ENCODE results near the gene GLCE.
"Not testable (repeated sequence)": the region's sequence is repeated elsewhere in the genome, so short reads cannot be mapped to it uniquely, and the experiment has no call there.

GLCE gene

DNA sequence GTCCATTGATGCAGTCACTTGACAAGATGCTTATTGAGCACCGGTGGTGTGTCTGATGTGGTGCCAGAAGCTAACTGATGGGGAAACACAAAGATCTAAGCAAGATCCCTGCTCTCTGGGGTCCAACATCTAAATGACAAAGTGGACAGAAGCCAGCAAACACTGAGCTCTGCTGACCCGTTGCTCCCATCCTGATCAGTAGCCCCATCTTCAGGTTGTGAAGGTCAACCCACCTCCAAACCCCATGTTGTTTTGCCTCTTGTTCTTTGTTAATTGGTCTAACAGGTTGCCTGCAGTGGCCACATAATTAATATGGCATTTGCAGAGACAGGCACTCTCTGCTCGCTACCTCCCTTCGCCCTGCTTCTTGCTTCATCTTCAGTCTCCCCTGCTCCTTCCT is 21.5 kb upstream of the GLCE start:
- DNase-seq, result no peak

DNA sequence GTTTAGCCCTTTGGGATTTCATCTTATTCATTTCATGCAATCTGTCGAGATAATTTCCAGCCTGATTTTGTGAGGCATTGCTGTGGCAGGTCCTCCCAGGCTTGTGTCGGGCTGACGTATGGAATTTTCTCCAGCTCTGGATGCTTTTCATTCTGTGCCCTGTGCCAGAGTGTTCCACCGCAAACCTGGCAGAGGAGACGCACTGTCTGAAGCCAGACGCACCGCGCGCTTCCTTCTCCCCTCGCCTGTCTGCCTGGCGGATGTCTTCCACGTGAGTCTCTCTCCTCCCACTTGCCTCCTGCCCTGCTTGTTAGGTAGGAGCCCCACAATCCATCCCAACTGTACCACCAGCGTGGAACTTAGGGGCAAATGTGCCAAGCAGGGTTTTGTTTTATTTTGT is 20.1 kb upstream of the GLCE start:
- no peak for DNase-seq

DNA sequence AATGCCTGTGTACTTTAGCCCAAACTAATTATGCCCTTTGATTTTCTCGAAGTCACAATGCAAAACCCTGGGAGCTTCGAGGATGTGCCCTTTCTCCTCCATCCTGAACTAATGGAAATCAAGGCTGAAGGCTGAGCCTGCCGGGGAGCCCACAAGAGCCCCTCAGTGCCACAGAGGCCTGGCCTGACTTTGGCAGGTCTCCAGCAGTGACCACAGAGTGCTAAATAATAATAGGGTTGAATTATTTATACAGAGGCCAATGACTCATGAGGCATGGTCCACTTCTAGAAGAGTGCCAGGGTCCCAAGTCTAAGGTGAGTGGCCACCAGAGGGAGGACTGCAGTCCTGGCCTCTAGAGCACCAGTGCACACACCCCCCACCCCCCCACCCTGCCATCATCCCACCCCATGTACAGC is 19.1 kb upstream of the GLCE start:
- no peak for DNase-seq

DNA sequence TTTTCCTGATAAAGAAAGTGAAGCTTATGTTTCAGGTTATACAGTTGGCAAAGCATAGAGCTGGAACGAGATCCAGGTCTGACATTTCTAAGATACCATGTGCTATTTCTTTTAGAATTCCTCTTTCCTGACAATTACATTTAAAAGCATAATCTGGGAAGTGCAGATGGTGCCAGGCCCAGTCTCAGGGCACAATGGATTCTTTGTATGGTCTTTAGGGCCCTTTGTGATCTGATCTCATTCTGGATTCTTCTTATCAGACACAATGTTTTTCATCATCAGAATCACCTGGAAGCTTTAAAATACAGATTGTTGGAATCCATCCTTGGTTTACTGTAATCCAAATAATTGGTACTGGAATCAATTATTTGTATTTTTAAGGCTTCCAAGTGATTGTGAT is 18.6 kb upstream of the GLCE start:
- DNase-seq, result no peak

DNA sequence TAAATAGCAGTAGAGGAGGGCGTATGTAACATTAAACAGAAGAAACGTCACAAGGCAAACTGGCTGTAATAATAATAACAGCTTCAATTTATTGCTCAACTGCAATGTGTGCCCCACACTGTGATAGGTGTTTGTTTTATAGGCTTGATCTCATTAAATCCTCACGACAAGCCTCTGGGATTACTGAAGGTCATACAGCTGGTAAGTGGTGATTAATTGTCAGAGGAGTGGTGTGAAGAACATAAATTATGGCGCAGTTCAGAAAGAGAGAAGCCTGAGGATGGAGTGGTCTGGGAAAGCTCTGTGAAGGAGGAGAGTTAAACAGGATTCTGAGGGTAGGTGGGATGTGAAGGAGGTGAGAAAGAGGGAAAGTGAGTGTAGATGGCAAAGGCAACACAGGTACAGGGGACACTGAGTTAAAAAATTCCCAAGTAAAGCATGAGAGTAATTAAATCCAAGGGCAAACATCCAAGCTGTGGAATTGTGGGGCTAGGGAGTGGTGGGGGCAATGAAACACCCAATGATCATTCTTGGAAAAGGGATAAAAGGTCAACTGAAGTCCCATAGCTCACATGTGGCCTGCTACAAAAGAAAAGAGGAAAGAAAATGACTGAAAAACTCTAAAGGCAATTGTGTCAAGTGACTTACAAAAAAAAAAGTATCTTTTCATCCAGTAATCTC is 16.5 kb upstream of the GLCE start:
- no peak for DNase-seq

DNA sequence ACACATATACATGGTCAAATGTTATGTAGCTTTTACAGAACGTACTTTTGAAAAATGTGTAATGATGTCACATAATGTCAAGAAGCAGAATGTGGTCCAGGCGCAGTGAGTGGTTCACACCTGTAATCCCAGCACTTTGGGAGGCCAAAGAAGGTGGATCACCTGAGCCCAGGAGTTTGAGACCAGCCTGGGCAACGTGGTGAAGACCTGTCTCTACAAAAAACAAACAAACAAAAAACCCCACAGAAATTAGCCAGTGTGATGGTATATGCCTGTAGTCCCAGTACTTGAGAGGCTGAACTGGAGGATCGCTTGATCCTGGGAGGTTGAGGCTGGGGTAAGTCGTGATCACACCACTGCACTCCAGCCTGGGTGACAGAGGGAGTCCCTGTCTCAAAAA is 15.9 kb upstream of the GLCE start:
- no peak for DNase-seq

DNA sequence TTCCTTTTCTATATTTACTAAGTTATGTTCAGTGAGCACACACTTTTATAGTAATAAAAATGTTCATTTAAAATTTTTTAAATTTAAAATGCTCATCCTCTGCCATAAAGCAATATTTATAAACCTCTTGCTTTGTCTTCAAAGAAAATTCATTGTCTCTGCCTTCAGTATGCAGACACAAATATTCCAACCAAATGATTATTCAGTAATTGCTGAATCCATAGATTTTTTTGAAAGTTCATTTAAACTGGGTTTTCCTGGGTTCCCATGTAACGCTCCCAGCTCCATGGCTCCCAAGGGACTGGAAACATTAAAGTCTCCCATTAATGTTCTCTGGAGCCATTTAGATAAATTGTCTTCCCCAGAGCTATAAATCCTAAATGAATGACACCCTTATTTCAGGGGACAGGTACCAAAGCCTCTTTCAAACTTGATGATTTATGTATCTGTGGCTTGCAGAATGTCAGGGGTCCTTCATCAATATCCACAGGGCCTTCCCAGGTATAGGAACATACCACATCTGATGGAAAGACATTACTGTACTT is 15.2 kb upstream of the GLCE start:
- DNase-seq, result no peak

DNA sequence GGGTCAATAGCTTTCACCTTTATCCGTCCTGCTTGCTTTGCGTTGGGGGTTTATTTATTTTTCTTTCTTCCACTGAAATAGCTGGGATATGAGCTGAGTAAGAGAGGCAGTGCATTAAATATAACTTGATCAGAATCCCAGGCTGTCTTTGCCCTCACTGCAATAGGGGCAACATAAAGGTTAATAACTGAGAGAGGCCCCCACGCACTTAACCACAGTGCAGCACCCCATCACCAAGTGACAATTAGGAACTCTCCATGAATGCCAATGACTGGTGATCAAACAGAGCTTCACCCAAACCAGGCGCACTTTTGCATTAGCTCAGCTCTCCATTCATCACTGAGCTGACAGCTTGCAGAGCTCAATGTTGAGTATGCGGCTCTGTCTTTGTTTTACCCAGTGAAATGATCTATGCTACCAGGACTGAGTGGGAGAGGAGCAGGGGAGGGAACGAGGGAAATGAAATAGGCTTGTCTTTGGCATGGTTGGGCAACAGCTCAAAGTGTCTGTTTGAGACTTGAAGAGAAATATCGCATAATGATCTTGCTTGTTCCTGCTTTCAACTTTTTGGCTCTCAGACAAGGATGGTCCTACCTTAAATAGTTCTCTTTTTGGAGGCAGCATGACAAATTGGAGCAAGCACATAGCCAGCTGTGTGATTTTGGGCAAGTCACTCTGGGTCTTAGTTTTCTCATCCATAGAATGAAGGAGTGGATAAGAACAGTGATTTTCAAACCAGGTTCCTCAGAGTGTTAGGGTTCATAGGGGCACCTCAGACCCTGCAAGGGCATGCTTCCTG is 14.5 kb upstream of the GLCE start:
- no peak for DNase-seq

DNA sequence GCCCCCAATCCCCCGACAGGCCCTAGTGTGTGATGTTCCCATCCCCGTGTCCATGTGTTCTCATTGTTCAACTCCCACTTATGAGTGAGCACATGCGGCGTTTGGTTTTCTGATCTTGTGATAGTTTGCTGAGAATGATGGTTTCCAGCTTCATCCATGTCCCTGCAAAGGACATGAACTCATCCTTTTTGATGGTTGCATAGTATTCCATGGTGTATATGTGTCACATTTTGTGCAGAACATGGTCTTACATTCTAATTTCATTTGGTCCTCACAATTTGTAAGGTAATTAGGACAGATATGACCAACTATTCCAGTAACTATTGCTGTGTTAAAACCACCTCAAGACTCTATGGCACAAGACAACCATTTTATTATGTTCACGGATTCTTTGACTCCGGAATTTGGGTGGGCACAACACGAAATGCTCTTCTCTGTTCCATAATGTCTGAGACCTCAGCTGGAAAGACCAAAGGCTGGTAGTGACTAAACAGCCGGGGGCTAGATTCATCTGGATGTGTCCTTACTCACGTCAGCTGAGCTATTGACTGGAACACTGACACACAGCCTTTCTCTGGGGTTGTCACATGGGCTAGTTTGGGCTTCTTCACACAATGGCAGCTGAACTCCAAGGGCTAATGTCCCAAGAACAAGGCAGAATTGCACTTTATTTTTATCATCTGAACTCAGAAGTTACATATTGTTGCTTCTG is 13.6 kb upstream of the GLCE start:
- DNase-seq, result no peak

DNA sequence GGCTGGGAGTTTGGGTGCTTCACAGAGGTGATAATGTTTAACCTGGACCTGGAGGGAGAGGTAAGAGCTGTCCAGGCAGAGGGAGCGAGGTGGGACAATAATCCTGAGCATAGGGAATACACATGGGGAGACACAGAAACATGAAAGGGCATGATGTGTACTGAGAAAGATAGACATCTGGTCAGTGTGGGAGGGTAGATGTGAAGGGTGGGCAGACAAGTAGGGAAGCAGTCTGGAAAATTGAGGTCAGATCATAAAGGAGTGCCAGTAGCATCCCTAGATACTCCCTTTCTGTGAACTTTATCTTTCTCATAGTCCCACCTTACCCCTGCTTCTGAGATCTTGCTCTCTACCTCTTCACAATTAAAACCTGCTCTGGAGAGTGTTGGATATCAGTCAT is 12.0 kb upstream of the GLCE start:
- no peak for DNase-seq

DNA sequence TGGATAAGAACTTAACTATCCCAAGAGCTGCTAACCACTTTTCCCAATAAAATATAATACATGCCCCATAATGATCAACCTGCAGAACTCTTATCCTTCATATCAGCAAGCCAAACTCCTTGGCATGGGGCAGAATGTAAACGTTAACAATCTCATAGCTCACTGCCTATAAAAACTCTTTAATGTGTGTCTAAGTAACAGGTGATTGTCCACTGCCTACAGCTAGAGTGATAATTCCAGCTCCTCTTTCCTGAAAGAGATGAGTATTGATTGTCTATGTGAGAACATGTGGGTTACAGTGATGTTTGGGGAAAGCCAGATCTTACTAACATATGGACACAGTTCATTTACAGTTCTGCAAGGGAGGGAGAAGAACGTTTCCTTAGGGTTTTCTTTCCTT is 11.3 kb upstream of the GLCE start:
- DNase-seq, result no peak

DNA sequence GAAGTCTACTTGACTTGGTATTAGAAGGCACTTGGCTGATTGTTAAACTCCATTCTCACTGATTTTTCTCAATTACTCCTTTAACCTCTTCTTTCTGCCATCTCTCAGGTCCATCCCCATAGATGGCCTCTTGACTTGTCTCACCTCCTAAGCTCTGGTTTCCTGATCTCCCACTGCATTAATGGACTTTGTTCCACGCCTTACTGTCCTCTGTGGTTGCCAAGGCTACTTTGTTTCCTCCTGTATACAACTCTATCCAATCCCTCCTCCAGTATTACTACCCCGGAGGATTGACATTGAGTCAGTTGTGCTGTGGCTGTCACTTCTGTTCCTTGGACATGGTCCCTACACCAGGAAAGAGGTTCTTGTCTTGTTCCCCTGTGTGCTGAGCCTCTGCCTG is 10.6 kb upstream of the GLCE start:
- no peak for DNase-seq

DNA sequence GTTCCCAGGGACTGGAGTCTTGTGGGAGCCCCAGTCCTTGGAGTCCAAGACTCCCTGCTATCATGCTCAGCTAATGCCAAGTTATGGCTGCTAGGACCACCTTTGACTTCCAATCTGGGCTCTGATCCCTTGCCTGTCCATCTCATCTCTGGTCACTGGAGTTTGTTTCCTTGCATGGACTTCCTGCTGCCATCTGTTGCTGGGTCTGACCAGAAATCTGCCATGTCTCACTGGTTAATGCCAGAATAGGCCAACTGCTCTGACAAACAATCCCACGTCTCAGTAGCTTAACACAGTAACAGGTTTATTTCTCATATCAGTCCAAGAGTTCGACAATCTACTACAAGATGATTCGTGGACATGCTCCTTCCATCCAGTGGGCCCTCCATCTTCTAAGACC is 10.1 kb upstream of the GLCE start:
- DNase-seq, result no peak

DNA sequence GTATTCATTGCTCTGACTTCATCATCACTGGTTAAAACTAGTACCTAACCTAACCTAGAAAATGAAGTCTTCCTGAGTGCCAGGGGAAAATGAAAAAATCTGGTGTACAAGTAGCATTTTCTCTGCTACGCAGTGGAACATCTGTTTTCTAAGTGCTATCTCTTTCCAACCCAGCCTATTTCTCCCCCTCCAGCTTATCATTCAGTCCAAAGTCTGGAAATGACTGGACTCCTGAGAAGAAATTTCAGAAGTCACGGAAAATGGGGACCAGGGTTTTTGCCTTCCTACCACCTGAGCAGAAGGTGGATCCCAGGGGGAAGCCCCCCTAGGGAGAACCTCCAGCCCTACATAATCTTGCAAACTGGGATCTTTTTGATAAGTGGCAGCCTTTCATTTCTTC is 9.6 kb upstream of the GLCE start:
- DNase-seq, result no peak

DNA sequence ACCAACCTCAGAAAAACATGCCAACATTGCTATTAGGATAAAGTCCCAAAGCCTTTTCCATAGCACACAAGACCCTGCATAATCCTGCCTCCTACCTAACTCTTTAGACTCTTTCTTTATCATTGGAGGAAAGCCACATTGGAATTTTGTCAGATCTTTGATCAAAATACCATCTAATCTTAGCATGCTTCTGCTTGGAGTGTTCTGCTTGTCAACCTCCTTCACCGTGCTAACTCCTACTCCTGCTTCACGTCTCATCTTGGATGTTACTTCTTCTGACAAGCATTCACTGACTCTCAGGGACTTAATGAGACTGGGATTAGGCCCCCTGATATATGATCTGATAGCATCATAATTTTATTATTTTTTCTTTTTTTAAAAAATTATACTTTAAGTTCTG is 7.4 kb upstream of the GLCE start:
- DNase-seq, result no peak

DNA sequence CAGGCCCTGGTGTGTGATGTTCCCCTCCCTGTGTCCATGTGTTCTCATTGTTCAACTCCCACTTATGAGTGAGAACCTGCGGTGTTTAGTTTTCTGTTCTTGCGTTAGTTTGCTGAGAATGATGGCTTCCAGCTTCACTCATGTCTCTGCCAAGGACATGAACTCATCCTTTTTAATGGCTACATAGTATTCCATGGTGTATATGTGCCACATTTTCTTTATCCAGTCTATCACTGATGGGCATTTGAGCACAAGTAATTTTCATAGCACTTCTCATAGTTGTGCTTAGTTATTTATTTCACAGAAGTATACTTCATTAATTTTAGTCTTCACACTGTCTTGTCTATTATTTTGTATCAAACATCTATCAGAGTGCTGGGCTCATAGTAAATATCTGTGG is 6.8 kb upstream of the GLCE start:
- DNase-seq, result not testable (repeated sequence)

DNA sequence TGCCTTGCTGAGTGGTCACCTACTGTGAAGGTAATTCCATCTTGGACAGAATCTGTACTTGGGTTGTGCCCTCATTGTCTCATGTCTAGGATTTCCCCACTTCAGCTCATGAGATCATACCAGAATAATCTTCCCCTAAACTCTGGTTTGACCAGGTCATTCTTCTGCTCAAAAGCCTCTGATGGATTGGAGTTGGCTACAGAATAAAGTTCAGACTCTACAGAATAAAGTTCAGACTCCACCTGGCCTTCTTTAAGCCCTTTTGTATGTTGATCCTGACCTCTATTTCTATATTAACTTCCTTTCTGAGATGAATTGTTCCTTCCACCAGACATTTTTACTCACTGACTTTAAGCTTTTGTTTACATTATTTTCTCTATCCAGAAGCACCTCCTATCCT is 6.4 kb upstream of the GLCE start:
- no peak for DNase-seq

DNA sequence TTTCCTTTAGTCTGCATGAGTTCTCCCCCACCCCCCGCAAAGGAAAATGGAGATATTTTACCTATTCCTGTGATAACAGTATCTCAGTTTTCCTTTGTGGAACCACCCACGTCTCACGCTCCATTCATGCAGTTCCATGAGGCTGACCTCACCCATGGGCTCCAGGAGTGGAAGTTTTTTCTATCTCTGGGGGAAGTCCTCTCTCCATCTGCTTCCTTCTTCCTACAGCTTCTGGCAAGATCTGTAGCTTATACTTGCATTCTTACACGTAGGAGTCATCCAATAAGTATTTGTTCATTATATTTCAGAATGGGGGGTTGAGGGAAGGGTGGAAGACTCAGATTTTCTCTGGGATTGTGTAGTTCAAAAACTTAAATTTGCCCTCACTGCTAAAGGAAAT is 5.8 kb upstream of the GLCE start:
- DNase-seq, result no peak

DNA sequence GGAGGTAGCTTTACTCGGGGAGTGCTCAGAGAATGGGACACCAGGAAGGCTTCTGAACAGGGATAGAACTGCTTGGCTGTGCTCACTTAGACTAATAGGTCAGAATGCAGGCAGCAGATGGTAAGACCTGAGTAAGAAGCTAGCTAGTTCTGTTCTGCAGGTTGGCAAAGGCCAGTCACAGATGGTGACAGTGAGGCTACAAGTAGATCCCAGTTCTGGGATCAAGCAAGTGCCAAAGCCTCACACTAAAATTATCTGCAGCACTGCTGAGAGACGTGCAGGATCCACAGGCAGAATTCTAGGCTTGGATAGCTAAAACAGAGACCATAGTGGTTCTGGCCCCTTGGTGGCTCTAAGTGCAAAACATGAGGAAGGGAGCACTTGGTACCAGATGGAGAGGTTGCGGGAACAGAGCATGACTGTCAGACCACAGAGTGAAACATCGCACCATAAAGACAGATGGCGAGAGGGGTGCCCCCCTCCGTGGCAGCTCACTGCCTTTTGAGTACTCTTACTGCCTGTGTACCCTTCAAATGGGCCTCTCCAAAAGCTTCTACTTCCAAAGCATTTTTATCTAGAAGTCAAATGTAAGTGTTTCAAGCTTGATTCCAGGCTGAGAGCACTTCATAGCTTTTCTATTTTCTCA is 3.6 kb upstream of the GLCE start:
- no peak for DNase-seq

DNA sequence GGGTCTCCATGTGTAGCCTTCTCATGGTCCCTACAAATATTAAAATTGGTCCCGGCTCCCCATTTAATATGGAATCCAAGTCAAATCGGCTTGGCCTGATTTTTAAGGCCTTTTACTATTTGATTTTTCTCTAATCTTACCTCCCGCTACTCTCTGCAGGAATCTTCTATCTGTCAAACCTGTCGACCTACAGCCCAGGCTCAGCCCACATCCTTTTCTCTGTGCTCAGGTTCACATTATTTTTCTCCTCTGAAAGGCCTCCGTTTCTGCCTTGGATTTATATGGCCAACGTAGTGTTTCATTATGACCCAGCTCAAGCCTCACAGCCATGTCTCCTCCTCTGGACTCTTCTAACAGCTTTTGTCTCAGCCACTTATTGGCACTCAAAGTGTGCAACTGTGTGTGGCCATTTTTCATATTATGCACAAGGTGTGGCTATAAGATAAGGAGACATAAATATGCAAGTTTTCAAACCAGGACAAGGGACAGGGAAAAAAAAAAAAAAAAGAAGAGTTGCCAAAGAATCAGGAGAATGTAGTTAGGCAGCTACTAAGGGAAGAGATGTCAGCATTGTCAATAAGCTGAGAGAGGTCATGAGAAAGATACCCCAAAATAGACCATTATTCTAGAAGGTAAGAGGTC is 2.1 kb upstream of the GLCE start:
- no peak for DNase-seq

DNA sequence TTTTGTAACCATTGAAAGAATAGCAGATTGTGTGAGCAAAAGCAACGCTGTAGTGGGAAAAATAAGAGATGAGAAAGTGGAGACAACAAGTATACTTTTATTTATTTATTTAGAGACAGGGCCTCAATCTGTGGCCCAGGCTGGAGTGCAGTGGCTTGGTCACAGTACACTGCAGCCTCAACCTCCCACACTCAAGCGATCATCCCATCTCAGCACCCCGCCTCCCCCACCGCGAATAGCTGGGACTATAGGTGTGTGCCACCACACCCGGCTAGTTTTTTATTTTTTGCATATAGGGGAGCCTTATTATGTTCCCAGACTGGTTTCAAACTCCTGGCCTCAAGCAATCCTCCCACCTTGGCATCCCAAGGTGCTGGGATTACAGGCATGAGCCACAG is 1.6 kb upstream of the GLCE start:
- no peak for DNase-seq

DNA sequence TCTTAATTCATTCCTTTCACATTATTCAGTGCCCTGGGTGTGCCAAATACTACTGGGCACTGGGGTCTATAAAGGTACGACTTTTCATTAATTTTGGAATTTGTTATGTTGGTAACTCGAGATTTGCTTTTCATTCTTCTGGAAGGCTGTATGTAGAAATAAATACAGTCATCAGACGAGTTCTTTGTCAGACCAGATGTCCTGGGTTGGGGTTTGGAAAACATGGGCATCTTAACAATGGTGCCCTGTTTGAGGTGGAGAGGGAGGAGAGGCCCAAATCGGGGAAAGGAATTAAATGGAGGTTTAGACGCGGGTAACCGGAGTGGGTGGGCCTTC is 662 bp upstream of the GLCE start:
- no peak for DNase-seq
